ENCODE measurements around the gene SLC29A1.

The SLC29A1 gene

GRCh38 chr6:44268095-44268628 is 44.8 kb downstream of the SLC29A1 start:
- no peak for DNase-seq (ENCODE audit: low read depth, low spot score)

- DNase-seq (ENCODE audit: low read depth, low spot score), result no peak
These were observed 46.0 kb downstream of the SLC29A1 start for GRCh38 chr6:44269178-44269920.

- no peak for DNase-seq (ENCODE audit: low read depth, low spot score)
These were observed 46.6 kb downstream of the SLC29A1 start, which contains the start of gene TMEM151B for GRCh38 chr6:44269921-44270525. Gene TMEM151B (plus strand): TSS chr6:44270450. CDS start chr6:44270743, 293 bp downstream.

- no peak for DNase-seq (ENCODE audit: low read depth, low spot score)
These were observed 47.4 kb downstream of the SLC29A1 start for GRCh38 chr6:44270526-44271405.

GRCh38 chr6:44271406-44271723 is 48.0 kb downstream of the SLC29A1 start:
- no peak for DNase-seq (ENCODE audit: low read depth, low spot score)

GRCh38 chr6:44271914-44272313 is 48.5 kb downstream of the SLC29A1 start:
- no peak for DNase-seq (ENCODE audit: low read depth, low spot score)

GRCh38 chr6:44272529-44272928 is 49.1 kb downstream of the SLC29A1 start:
- no peak for DNase-seq (ENCODE audit: low read depth, low spot score)

- DNase-seq (ENCODE audit: low read depth, low spot score), result no peak
These were observed 49.7 kb downstream of the SLC29A1 start for GRCh38 chr6:44272999-44273566.

GRCh38 chr6:44273617-44274016 is 50.2 kb downstream of the SLC29A1 start:
- no peak for DNase-seq (ENCODE audit: low read depth, low spot score)

- no peak for DNase-seq (ENCODE audit: low read depth, low spot score)
These were observed 51.9 kb downstream of the SLC29A1 start for GRCh38 chr6:44275271-44275748.

GRCh38 chr6:44275749-44276648 is 52.6 kb downstream of the SLC29A1 start:
- DNase-seq (ENCODE audit: low read depth, low spot score), result no peak

GRCh38 chr6:44276667-44277640 is 53.6 kb downstream of the SLC29A1 start:
- DNase-seq (ENCODE audit: low read depth, low spot score), result no peak

- no peak for DNase-seq (ENCODE audit: low read depth, low spot score)
These were observed 54.4 kb downstream of the SLC29A1 start for GRCh38 chr6:44277763-44278162.

GRCh38 chr6:44278315-44278714 is 54.9 kb downstream of the SLC29A1 start:
- DNase-seq (ENCODE audit: low read depth, low spot score), result no peak

GRCh38 chr6:44278774-44279697 is 55.6 kb downstream of the SLC29A1 start:
- no peak for DNase-seq (ENCODE audit: low read depth, low spot score)

Measured in brain pericyte (primary cell).